Motor neuron (in vitro differentiated cells): ENCODE measurements around the gene STEAP4. TPM values are rescaled to one million over a fixed set of nuclear protein-coding genes. Genes with fewer than 3 reads are reported as not detected.

Source experiments
- ATAC-seq, 8 experiments: fragments of 200-7000 bp; cut with Tn5 transposase; replicated peaks in 6 of 8; 2 replicates each; pipeline ENCODE4 v1.8.0; 2021; ENCODE audit warnings: mild to moderate bottlenecking in 8 of 8, moderate library complexity in 8 of 8
- H3K27ac ChIP-seq, 2 donors: fragments of 250-450 bp; sonication (Bioruptor Pico); 2 replicates each; pipeline ENCODE4 v1.9.0; 2021; ENCODE audit warnings: antibody characterized with exemption in 2 of 2, mild to moderate bottlenecking in 2 of 2, moderate library complexity in 1 of 2
- H3K4me1 ChIP-seq, 2 donors: fragments of 250-450 bp; sonication (Bioruptor Pico); replicated peaks in 1 of 2; 2 replicates each; pipeline ENCODE4 v1.6.1; 2021; ENCODE audit warnings: antibody characterized with exemption in 2 of 2, mild to moderate bottlenecking in 2 of 2, moderate library complexity in 1 of 2
- H3K4me3 ChIP-seq, 5 donors: fragments of 250-450 bp; sonication (Bioruptor Pico); 2 replicates each; pipeline ENCODE4 v1.9.0; 2021; ENCODE audit warnings: antibody characterized with exemption in 5 of 5, mild to moderate bottlenecking in 5 of 5, moderate library complexity in 4 of 5
- WGBS, 10 experiments: fragments of 450-650 bp; shearing (Covaris generic); methylation state at CpG; one replicate each; pipeline ENCODE4 v1.0.0; 2022; 5-methylcytosine and 5-hydroxymethylcytosine counted together
- in situ Hi-C, 9 experiments: fragments of 400-800 bp; cut with MboI; loops; one replicate each; pipeline ENCODE4 v1.15.0; 2021; ENCODE audit warnings: low sequenced_read_pairs in 9 of 9, low pct_unique_long_range_greater_than_20kb in 2 of 9; ENCODE audit not compliant: unreplicated experiment in 9 of 9
- total RNA-seq, 8 experiments: library from RNA; unstranded; fragments of 300-600 nt; gene quantifications; 2 replicates each; pipeline versions ENCODE4 v1.2.3 to v1.2.4, GENCODE V29; 2022

The STEAP4 gene
- total RNA-seq, 8 experiments from 2014 or later = 0.04 to 0.33 (median 0.15) TPM

DNA sequence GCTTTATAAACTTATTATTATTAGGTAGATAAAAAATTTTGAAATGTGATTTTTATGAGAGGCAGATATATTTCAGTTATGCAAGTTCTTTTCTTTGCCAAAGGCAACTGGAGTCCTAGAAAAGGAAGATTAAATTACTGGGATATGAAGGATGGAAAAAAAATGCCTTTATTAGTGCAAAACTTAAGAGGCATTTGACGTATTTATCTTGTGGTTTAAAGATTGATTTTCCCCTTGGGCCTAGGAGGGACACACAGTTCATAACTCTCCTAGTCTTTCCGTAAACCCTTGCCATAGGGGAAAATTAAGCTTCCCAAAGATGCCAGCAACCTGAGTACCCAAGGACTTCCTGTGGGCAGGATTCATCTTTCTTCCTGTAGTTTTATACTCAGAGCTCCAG lies 3.1 kb upstream of the STEAP4 start:
- H3K27ac ChIP-seq = no peak overlapping the region
- no peaks in the 10 kb centered on the region for H3K4me1 ChIP-seq
- no peak overlapping the region for H3K4me3 ChIP-seq
- ATAC-seq = no peak
- 14 to 100% (median 80%) methylated on average over 1 to 2 of the region's 2 CpGs; no CpG with 5 or more reads in 3 of the 10 experiments for WGBS, 10 experiments
- in situ Hi-C loops = no loop called here

DNA sequence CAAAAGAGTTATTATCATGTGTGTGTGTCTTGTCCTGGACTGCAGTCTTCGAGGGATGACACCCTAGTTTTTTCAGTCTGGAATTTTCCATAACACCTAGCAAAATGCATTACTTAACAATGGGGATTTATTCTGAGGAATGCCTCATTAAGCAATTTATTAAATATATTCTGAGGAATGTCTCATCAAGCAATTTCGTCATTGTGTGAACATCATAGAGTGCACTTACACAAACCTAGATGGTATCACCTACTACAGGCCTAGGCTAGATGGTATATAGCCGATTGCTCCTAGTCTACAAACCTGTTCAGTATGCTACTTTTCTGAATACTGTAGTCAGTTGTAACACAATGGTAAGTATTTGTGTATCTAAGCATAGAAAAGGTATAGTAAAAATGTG lies 1.1 kb upstream of the STEAP4 start:
- 40 to 100% (median 91%) methylated on average over 1 to 3 of the region's 3 CpGs; no CpG with 5 or more reads in 4 of the 10 experiments for WGBS, 10 experiments
- H3K4me3 ChIP-seq = no peak overlapping the region
- no peak for ATAC-seq
- in situ Hi-C loops = no loop called here
- no peaks in the 10 kb centered on the region for H3K4me1 ChIP-seq
- H3K27ac ChIP-seq = no peak overlapping the region

DNA sequence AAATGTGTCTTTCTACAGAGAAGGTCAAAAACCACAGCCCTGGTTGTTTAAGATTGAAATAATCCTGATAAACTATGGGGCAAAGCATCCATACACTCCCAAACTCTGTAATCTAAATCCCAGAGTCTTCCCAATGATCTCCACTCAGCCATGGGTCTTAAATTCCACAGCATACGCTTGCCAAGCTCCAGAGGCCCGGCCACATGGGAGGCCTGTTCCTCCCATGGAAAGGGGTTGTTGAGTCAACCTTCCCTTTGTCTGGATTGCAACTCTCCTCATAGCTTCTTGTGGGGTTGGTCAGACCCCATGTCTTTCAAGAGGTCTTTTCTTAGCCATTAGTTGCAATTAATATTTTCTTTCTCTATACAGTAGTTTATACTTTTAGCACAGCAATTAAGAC lies 718 bp upstream of the STEAP4 start:
- no peak overlapping the region for H3K27ac ChIP-seq
- no peak overlapping the region for H3K4me3 ChIP-seq
- in situ Hi-C loops = no loop called here
- 17 to 100% (median 80%) methylated on average over 1 to 2 of the region's 2 CpGs; no CpG with 5 or more reads in 5 of the 10 experiments for WGBS, 10 experiments
- no peak for ATAC-seq
- H3K4me1 ChIP-seq = no peaks in the 10 kb centered on the region

DNA sequence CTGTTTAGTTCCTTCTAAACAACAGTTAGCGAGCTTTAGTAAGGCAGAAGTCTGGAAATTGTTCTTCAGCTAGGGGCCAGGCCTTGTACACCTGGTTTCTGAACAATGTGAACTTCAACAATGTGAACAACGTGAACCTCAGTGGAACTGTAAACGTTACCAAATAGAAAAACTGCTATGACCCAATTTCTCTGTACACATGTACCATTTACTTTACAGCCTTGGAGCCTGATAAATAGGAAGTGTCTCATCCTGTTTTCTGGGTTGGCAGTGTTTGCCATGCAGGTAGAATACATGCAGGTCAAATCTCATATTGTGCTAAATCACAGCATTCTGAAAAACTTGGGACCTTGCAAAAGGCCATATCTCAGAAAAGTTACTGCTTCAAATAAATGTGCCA lies 1.6 kb downstream of the STEAP4 start:
- H3K4me1 ChIP-seq = no peaks in the 10 kb centered on the region
- H3K27ac ChIP-seq = no peak overlapping the region
- 56 to 100% (median 87%) methylated on average over 1 to 3 of the region's 3 CpGs for WGBS, 10 experiments
- ATAC-seq = no peak
- in situ Hi-C loops = no loop called here
- no peak overlapping the region for H3K4me3 ChIP-seq

DNA sequence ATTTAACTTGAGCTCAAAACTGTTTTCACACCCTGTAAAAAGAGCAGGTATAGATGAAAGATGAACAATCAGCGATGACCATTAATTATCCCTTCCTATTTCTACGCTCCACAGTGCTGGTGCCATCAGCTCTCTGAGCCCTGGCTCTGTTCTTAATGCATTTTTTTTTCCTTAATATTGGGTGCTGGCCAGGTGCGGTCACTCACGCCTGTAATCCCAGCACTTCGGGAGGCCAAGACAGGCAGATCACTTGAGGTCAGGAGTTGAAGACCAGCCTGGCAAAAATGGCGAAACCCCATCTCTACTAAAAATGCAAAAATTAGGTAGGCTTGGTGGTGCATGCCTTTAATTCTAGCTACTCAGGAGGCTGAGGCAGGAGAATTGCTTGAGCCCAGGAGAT lies 4.2 kb downstream of the STEAP4 start:
- Histone ChIP-seq H3K4me3 (no peak overlapping the region), H3K27ac (no peak overlapping the region), H3K4me1 (no peaks in the 10 kb centered on the region)
- WGBS, 10 experiments = 35 to 100% (median 86%) methylated on average over 1 to 6 of the region's 6 CpGs; no CpG with 5 or more reads in 2 of the 10 experiments
- ATAC-seq = no peak
- in situ Hi-C loops = no loop called here

DNA sequence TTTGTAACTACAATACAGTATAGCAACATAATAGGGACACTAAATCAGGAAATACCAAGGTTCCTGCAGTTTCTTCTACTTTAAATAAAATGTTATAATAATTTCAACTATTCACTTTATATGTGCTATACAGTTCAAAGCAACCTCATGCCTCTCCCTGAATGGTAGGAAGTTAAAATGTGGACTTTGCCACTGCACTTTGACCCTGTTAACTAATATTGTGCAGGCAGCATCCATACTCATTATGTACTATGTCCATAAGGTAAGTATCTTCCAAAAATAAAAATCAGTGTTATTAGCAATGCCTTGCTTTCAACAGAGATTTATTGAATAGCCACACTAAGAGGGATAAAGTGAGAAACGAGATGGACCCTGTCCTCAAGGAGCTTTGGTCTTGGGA lies 4.8 kb downstream of the STEAP4 start:
- Histone ChIP-seq H3K4me1 (no peaks in the 10 kb centered on the region), H3K27ac (no peak overlapping the region), H3K4me3 (no peak overlapping the region)
- in situ Hi-C loops = no loop called here
- no peak for ATAC-seq
- WGBS, 10 experiments = 0 to 100% (median 80%) methylated on average over 1 of the region's 1 CpG; no CpG with 5 or more reads in 3 of the 10 experiments

DNA sequence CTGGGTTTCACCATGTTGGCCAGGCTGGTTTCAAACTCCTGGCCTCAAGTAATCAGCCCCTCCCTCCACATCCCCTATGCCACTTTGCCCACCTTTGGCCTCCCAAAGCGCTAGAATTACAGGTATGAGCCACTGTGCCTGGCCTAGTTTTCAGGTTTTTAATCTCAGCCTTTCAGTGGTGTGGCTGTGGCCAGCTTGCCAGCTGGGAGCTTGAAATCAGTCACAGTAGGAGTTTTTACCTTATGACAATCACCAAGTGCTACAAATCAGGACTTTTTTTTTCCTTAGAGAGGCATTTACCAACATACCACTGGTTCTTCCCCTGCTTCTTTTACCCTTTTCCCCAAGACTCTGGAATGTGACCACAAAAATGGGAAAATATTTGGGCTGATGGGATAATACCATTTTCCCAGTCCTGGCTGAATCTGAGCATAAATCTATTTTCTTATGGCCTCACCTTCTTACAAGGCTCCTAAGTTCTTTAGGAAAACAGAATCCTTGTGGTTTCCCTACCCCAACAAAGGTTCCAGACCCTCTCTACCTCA lies 6.2 kb downstream of the STEAP4 start:
- 100% methylated on average over 1 of the region's 1 CpG; no CpG with 5 or more reads in 8 of the 10 experiments for WGBS, 10 experiments
- Histone ChIP-seq H3K4me3 (no peak overlapping the region), H3K4me1 (peaks cover 0 to 4% of the 10 kb centered on the region in 2 donors), H3K27ac (no peak overlapping the region)
- in situ Hi-C loops = no loop called here
- ATAC-seq = no peak

DNA sequence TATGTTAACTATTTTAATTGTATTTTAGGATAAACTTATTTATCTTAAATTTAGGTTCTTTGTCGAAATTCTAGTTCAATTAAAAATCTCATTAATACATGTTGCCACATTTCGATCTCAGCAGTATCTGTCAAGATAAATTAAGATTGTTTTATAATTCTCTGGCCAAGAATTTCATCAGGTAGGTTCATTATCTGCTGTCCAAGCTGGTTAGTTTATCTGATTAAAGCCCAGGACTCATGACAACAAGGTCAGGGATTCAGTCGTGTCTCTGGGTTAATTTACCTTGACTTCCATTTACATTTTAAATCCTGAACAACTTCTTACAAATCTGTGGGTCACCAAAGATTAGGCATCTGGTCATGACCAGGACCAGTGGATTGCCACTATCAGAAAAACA lies 7.6 kb downstream of the STEAP4 start:
- Histone ChIP-seq H3K4me1 (peaks cover 0 to 4% of the 10 kb centered on the region in 2 donors), H3K27ac (no peak overlapping the region), H3K4me3 (no peak overlapping the region)
- in situ Hi-C loops = no loop called here
- WGBS, 10 experiments = 4 to 95% (median 59%) methylated on average over 2 to 3 of the region's 3 CpGs; no CpG with 5 or more reads in 2 of the 10 experiments
- no peak for ATAC-seq

DNA sequence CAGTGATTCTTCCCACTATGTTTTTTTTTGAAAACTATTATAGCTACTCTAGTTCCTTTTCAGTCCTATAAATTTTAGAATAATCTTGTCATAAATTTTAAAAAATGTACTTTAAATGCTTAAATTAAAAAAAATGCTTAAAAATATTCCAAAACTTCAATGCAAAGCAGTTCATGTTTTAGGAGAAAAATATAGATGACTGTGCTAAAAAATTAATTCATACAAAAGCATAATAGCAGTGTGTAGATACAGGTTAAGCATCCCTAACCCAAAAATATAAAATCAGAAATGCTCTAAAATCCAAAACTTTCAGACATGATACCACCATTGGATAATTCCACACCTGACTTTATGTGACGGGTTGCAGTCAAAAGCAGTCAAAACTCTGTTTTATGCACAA lies 12.8 kb downstream of the STEAP4 start:
- peaks cover 0 to 4% of the 10 kb centered on the region in 2 donors for H3K4me1 ChIP-seq
- in situ Hi-C loops = no loop called here
- H3K27ac ChIP-seq = no peak overlapping the region
- H3K4me3 ChIP-seq = no peak overlapping the region
- 36 to 100% (median 94%) methylated on average over 1 of the region's 1 CpG; no CpG with 5 or more reads in 2 of the 10 experiments for WGBS, 10 experiments
- no peak for ATAC-seq

DNA sequence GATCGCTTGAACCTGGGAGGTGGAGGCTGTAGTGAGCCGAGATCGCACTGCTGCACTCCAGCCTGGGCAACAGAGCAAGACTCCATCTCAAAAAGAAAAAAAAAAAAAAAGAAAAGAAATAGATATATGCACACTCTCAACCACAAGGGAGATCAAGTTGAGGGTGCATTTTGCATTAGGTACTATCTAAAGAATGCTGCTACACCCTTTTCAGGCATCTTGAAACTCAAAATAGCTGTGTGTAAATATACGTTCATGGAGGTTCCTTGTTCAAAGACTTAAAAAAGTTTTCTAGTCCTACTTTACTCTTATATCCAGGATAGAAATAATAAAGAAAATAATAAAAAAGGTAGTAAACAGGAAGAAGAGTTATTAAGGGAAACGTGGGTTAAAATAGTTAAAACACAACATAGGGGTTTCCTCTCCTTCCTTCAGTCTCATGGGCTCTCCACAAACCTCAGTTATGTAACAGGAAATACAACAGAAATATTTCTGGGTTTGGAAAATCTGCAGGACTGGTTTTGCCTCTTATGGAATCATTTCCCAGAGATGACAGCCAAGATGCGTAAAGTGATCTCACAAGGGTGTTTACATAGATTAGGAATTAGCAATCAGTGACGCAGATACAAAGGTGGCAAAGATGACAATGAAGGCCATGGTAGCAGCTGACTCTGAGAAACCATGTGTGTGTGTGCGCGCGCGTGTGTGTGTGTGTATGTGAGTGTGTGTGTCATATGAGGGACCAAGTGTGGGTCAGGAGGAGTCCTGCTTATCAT lies 15.1 kb downstream of the STEAP4 start:
- ATAC-seq = peak in 3 of 8 experiments; percentile 57 to 89 (median 87)
- 37 to 100% (median 85%) methylated on average over 2 to 10 of the region's 11 CpGs for WGBS, 10 experiments
- no peak overlapping the region for H3K27ac ChIP-seq
- in situ Hi-C loops = no loop called here
- peaks cover 0 to 3% of the 10 kb centered on the region in 2 donors for H3K4me1 ChIP-seq
- no peak overlapping the region for H3K4me3 ChIP-seq

DNA sequence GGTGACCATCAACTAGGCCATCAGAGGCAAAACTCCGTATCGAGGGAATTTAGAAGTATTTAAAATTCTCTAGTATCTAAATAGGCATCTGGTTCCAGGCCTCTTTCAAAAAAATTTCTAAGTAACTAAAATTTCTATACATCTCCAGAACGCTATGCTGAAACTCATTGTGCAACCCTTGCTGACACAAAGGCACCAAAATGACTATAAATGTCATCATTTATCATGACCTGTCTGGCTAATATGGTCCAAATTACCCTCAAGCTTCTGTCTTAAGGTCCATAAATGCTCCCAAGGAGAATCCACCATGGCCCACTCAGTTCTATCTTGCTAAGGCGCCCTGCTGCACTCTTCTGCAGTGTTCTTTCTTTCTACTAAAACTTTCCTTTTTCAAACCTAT lies 16.2 kb downstream of the STEAP4 start:
- H3K27ac ChIP-seq = no peak overlapping the region
- no peaks in the 10 kb centered on the region for H3K4me1 ChIP-seq
- in situ Hi-C loops = no loop called here
- H3K4me3 ChIP-seq = no peak overlapping the region
- no peak for ATAC-seq
- WGBS, 10 experiments = 37 to 100% (median 77%) methylated on average over 1 to 4 of the region's 4 CpGs

DNA sequence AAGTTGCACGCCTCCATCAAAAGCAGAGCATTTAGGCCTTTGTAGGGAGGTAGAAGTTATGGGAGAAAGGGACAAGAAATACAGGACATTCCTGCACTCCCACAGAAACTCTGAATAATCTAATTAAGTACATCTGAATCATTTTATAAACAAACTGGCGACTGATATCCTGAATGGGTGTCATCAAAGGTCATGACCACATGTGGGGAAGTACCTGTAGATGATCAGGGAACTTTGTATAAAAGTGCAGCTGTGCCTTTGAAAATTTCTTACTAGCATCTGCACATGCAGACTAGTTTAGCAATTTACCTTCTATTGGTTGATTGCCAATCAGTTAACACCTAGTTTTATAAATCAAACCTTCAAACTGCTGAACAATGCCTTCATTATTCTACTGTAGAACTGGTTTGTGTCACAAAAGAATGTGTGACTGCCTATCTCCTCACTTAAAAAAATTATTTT lies 17.1 kb downstream of the STEAP4 start:
- in situ Hi-C loops = no loop called here
- 43 to 100% (median 91%) methylated on average over 1 to 2 of the region's 2 CpGs; no CpG with 5 or more reads in 4 of the 10 experiments for WGBS, 10 experiments
- no peak overlapping the region for H3K27ac ChIP-seq
- ATAC-seq = peak in 2 of 8 experiments; percentile 15 to 26
- H3K4me1 ChIP-seq = no peaks in the 10 kb centered on the region
- no peak overlapping the region for H3K4me3 ChIP-seq

DNA sequence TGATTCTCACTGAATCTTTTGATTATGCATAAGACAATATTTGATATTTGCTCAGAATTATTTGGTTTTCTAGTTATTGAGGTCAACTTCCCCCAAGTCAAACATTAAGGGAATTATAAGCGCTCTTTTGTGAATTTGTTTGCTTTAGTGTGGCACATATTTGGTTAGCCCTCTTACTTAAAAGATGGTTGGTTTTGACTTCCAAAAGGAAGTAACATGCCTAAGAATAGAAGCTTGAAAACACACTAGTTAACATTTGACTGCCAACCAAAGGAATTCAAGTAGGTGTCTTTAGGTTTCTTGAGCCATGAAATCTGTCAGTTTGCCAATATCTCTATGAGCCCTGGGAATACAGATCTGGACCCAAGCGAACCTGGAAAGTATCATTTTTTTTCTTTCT lies 24.9 kb downstream of the STEAP4 start:
- ATAC-seq = no peak
- 29 to 80% (median 63%) methylated on average over 1 to 2 of the region's 2 CpGs; no CpG with 5 or more reads in 3 of the 10 experiments for WGBS, 10 experiments
- Histone ChIP-seq H3K4me1 (no peaks in the 10 kb centered on the region), H3K27ac (no peak overlapping the region), H3K4me3 (no peak overlapping the region)
- in situ Hi-C loops = no loop called here
